ENCODE results near the gene IFIT3.

- TF ChIP-seq, protein P1, sequence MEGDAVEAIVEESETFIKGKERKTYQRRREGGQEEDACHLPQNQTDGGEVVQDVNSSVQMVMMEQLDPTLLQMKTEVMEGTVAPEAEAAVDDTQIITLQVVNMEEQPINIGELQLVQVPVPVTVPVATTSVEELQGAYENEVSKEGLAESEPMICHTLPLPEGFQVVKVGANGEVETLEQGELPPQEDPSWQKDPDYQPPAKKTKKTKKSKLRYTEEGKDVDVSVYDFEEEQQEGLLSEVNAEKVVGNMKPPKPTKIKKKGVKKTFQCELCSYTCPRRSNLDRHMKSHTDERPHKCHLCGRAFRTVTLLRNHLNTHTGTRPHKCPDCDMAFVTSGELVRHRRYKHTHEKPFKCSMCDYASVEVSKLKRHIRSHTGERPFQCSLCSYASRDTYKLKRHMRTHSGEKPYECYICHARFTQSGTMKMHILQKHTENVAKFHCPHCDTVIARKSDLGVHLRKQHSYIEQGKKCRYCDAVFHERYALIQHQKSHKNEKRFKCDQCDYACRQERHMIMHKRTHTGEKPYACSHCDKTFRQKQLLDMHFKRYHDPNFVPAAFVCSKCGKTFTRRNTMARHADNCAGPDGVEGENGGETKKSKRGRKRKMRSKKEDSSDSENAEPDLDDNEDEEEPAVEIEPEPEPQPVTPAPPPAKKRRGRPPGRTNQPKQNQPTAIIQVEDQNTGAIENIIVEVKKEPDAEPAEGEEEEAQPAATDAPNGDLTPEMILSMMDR (IDR thresholded peaks at IDR 0.05; ENCODE audit: borderline replicate concordance, extremely low read depth, low read length, poor library complexity, severe bottlenecking), result no peak
- TF ChIP-seq EZH2 (IDR thresholded peaks at IDR 0.05; ENCODE audit: borderline replicate concordance, low read depth, low read length, severe bottlenecking), result no peak
Measured at GRCh38 chr10:89348975-89349374, 21.2 kb downstream of the IFIT3 start.
